HepG2 (cell line): ENCODE results near the gene CREBRF. TPM values are rescaled to one million over a fixed set of nuclear protein-coding genes. Genes with fewer than 3 reads are reported as not detected.

Experiments
- ADNP ChIP-seq: sonication (generic); formaldehyde crosslinking; IDR thresholded peaks from 2 replicates; pipeline ENCODE4 v1.4.0; 2020; ENCODE audit warnings: missing genetic modification reagents
- ARNT ChIP-seq: fragments of 450-650 bp; IDR thresholded peaks from 2 replicates; pipeline ENCODE4 v1.6.1; 2017
- ATF7-NPFF ChIP-seq: sonication (generic); formaldehyde crosslinking; IDR thresholded peaks from 2 replicates; pipeline ENCODE4 v1.8.1; 2023; ENCODE audit warnings: mild to moderate bottlenecking, low read depth, missing genetic modification reagents, moderate library complexity
- BCL6 ChIP-seq: IDR thresholded peaks from 2 replicates; pipeline ENCODE4 v1.6.1; 2016; ENCODE audit warnings: missing genetic modification reagents, missing compliant biosample characterization
- DPF2 ChIP-seq: sonication (generic); formaldehyde crosslinking; IDR thresholded peaks from 2 replicates; pipeline ENCODE4 v1.4.0; 2020; ENCODE audit warnings: mild to moderate bottlenecking, low read depth, missing genetic modification reagents, borderline replicate concordance
- KDM6A ChIP-seq: IDR thresholded peaks from 2 replicates; pipeline ENCODE4 v1.6.1; 2016; ENCODE audit warnings: low read depth
- NFYC ChIP-seq: IDR thresholded peaks from 2 replicates; pipeline ENCODE4 v1.6.1; 2016; ENCODE audit warnings: missing genetic modification reagents, missing compliant biosample characterization
- PBX3 ChIP-seq: sonication (generic); formaldehyde crosslinking; IDR thresholded peaks from 2 replicates; pipeline ENCODE4 v1.8.1; 2023; ENCODE audit warnings: missing genetic modification reagents, inconsistent platforms, borderline replicate concordance
- POLR2AphosphoS2 ChIP-seq: IDR thresholded peaks from 2 replicates; pipeline ENCODE4 v1.6.1; 2011; ENCODE audit warnings: low read depth, low read length, improper control_type of control experiment
- ZBTB25 ChIP-seq: IDR thresholded peaks from 2 replicates; pipeline ENCODE4 v1.6.1; 2018; ENCODE audit warnings: missing genetic modification reagents
- polyA plus RNA-seq, 8 experiments: library from polyadenylated mRNA; depleted of rRNA in 3 of 8; stranded (reverse) in 7 of 8; unstranded in 1 of 8; fragments of >200 nt; fragmentation: Illumina TruSeq in 4 of 8; extraction: Trizol in 4 of 8; gene quantifications; 2 replicates each; pipeline versions ENCODE4 v1.2.1 to v1.2.3, GENCODE V29; 2011 to 2016; ENCODE audit warnings: low read depth in 4 of 8, missing spikeins in 1 of 8, mixed read lengths in 1 of 8; ENCODE audit not compliant: insufficient read depth in 1 of 8
- total RNA-seq, 5 experiments: library from RNA; depleted of rRNA; stranded (reverse); fragments of >200 nt; fragmentation: Illumina TruSeq; extraction: Trizol; gene quantifications; 2 replicates each; pipeline ENCODE4 v1.2.3, GENCODE V29; 2016; ENCODE audit warnings: low read depth in 1 of 5
- TF ChIP-seq, protein P1 (sequence below): sonication (generic); formaldehyde crosslinking; conservative IDR thresholded peaks from 2 replicates; pipeline ENCODE4 v1.8.0; 2022; ENCODE audit warnings: low read depth, missing genetic modification reagents
- TF ChIP-seq, protein P2 (sequence below): sonication (generic); formaldehyde crosslinking; IDR thresholded peaks from 2 replicates; pipeline ENCODE4 v1.5.1; 2020; ENCODE audit warnings: missing genetic modification reagents, mild to moderate bottlenecking, borderline replicate concordance
- TF ChIP-seq, protein P3 (sequence below): sonication (generic); formaldehyde crosslinking; IDR thresholded peaks from 2 replicates; pipeline ENCODE4 v1.4.0; 2020; ENCODE audit warnings: mild to moderate bottlenecking, missing genetic modification reagents

CREBRF gene
- total and polyA plus RNA-seq, 2 of the 13 experiments (the other 11 are each of a cell fraction or from before 2014, with no cell fraction given) = 4.5 to 10.2 TPM

DNA sequence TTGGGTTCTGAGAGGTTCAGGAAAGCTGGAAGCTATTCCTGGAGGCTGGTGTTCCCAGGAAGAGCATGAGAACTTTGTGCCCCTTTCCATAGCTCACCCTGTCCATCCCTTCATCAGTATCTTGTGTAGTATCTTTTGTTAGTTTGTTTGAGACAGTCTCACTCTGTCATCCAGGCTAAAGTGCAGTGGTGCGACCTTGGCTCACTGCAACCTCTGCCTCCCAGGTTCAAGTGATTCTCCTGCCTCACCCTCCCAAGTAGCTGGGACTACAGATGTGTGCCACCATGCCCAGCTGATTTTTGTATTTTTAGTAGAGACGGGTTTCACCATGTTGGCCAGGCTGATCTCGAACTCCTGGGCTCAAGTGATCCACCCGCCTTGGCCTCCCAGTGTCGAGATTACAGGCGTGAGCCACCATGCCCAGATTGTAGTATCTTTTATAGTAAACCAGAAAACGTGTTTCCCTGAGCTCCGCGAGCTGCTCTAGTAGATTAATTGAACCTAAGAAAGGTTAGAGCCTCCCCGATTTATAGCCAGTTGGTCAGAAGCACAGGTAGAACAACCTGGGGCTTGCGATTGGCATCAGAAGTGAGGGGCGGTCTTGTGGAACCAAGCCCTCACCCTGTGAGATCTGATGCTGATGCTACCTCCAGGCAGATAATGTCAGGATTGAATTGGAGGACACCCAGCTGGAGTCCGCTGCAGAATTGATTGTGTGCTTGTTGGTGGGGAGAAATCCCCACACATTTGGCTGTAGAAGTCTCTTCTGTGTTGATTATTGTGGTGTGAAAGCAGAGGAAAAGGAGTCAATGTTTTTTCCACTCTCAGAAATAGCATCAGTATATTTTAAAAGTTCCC, 40.3 kb upstream of the CREBRF start (continued):
- TF ChIP-seq NFYC (CRISPR knock-in tag) (no peak), ADNP (CRISPR knock-in tag) (no peak), KDM6A (CRISPR knock-in tag) (0 out of 2 replicates have a peak, but pooled peaks have one; percentile 53), PBX3 (CRISPR knock-in tag) (no peak), ZBTB25 (CRISPR knock-in tag) (no peak), ARNT (no peak), POLR2AphosphoS2 (no peak), ATF7-NPFF (CRISPR knock-in tag) (no peak), DPF2 (CRISPR knock-in tag) (0 out of 2 replicates have a peak, but pooled peaks have one; percentile 32), BCL6 (CRISPR knock-in tag) (peak; percentile 66; the same call in 1 of the 2 replicates)
- TF ChIP-seq, protein P1, sequence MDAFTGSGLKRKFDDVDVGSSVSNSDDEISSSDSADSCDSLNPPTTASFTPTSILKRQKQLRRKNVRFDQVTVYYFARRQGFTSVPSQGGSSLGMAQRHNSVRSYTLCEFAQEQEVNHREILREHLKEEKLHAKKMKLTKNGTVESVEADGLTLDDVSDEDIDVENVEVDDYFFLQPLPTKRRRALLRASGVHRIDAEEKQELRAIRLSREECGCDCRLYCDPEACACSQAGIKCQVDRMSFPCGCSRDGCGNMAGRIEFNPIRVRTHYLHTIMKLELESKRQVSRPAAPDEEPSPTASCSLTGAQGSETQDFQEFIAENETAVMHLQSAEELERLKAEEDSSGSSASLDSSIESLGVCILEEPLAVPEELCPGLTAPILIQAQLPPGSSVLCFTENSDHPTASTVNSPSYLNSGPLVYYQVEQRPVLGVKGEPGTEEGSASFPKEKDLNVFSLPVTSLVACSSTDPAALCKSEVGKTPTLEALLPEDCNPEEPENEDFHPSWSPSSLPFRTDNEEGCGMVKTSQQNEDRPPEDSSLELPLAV = no peak
- TF ChIP-seq, protein P2, sequence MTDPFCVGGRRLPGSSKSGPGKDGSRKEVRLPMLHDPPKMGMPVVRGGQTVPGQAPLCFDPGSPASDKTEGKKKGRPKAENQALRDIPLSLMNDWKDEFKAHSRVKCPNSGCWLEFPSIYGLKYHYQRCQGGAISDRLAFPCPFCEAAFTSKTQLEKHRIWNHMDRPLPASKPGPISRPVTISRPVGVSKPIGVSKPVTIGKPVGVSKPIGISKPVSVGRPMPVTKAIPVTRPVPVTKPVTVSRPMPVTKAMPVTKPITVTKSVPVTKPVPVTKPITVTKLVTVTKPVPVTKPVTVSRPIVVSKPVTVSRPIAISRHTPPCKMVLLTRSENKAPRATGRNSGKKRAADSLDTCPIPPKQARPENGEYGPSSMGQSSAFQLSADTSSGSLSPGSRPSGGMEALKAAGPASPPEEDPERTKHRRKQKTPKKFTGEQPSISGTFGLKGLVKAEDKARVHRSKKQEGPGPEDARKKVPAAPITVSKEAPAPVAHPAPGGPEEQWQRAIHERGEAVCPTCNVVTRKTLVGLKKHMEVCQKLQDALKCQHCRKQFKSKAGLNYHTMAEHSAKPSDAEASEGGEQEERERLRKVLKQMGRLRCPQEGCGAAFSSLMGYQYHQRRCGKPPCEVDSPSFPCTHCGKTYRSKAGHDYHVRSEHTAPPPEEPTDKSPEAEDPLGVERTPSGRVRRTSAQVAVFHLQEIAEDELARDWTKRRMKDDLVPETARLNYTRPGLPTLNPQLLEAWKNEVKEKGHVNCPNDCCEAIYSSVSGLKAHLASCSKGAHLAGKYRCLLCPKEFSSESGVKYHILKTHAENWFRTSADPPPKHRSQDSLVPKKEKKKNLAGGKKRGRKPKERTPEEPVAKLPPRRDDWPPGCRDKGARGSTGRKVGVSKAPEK = no peak
- TF ChIP-seq, protein P3, sequence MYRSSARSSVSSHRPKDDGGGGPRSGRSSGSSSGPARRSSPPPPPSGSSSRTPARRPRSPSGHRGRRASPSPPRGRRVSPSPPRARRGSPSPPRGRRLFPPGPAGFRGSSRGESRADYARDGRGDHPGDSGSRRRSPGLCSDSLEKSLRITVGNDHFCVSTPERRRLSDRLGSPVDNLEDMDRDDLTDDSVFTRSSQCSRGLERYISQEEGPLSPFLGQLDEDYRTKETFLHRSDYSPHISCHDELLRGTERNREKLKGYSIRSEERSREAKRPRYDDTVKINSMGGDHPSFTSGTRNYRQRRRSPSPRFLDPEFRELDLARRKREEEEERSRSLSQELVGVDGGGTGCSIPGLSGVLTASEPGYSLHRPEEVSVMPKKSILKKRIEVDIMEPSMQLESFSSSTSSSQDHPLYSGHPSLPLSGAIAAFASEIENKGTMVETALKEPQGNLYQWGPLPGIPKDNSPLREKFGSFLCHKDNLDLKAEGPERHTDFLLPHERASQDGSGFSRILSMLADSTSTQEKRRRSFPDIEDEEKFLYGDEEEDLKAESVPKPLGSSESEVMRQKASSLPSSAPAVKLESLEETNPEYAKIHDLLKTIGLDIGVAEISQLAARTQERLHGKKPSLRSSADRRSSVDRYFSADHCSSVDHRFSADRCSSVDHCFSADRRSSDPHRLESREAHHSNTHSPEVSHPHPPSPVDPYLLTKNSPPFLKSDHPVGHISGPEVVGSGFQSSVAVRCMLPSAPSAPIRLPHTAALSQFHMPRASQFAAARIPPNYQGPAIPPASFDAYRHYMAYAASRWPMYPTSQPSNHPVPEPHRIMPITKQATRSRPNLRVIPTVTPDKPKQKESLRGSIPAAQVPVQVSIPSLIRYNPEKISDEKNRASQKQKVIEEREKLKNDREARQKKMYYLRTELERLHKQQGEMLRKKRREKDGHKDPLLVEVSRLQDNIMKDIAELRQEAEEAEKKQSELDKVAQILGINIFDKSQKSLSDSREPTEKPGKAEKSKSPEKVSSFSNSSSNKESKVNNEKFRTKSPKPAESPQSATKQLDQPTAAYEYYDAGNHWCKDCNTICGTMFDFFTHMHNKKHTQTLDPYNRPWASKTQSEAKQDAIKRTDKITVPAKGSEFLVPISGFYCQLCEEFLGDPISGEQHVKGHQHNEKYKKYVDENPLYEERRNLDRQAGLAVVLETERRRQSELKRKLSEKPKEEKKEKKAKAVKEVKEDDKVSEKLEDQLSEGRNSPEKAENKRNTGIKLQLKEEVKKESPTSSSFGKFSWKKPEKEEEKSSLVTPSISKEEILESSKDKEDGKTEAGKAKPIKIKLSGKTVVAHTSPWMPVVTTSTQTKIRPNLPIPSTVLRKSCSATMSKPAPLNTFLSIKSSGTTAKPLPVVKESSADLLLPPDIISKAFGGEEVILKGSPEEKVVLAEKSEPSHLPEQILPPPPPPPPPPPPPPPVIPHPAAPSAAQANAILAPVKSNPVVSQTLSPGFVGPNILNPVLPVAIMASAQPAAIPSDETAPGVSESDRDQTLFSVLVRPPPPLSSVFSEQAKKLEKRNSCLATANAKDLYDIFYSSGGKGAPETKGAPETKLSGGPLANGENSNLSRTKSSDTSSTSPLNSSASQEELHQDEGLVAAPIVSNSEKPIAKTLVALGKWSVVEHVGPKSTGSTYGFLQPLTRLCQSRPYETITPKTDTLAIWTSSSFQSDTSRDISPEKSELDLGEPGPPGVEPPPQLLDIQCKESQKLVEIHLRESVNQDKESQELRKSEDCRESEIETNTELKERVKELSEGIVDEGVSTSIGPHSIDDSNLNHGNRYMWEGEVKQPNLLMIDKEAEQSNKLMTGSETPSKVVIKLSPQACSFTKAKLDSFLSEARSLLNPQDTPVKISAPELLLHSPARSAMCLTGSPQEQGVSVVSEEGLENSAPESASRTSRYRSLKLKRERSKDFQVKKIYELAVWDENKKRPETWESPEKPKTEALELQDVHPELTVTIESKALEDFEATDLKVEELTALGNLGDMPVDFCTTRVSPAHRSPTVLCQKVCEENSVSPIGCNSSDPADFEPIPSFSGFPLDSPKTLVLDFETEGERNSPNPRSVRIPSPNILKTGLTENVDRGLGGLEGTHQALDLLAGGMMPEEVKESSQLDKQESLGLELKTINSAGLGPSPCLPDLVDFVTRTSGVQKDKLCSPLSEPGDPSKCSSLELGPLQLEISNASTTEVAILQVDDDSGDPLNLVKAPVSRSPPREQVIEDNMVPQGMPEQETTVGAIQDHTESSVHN (CRISPR knock-in tag) = no peak
